ENCODE results near the gene MMS19.
A peak's percentile ranks its signal among the peaks of the same experiment; 100 is the strongest.
"Not testable (repeated sequence)": the region's sequence is repeated elsewhere in the genome, so short reads cannot be mapped to it uniquely, and the experiment has no call there.

The MMS19 gene

DNA sequence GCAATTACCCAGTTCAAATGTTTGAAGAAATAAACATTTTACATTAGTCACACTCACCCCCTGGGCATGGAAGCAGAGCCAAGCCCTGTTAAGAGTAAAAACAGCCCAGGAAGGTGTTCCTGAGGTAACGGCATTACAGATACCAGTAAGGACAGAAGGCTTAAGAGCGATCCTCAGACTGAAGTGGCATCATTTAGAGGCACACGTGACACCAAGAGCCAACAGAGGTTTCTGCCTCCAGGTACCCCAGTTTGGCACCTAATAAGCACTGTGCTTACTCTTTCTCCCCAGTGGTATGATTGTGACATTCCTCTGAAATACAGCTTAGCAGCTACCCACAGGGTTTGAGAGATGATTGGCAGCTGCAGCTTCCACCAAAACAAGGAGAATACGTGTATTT is 17.2 kb downstream of the MMS19 start:
- H3K9me3 ChIP-seq (ENCODE audit: control insufficient read depth, low read length) = no peaks in the 10 kb centered on the region
- H3K4me1 ChIP-seq (ENCODE audit: control insufficient read depth, insufficient read depth, low read length, poor library complexity, severe bottlenecking) = peaks cover 3% of the 10 kb centered on the region
- H3K36me3 ChIP-seq (ENCODE audit: control insufficient read depth, insufficient read depth, low read length) = peaks cover 77% of the 10 kb centered on the region
- no peak overlapping the region for H3K27ac ChIP-seq (ENCODE audit: low read depth, low read length, severe bottlenecking)
- WGBS, 2 experiments (ENCODE audit: insufficient coverage in 2 of 2) = 94 to 96% methylated on average over 3 of the region's 4 CpGs
- H3K4me3 ChIP-seq (ENCODE audit: extremely low read depth, insufficient read depth, low read length, poor library complexity, severe bottlenecking) = no peak overlapping the region

DNA sequence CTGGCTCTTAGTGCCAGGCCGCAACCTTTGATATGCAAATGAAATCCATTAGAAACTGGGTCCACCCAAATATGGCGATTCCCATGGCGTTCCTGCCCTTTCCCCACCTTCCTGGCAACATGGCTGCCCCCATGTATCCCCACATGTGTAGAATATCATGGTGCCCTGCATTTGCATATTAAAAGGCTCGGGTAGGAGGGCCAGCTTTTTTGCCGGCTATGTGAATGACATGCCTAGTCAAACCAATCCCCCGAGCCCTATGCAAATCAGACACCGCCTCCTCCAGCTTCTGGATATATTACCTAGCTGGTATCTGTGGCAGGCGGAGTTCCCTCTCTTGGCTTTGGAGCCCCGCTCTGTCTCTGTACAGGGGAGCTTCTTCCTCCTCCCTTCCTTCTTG is 18.3 kb downstream of the MMS19 start:
- no peaks in the 10 kb centered on the region for H3K9me3 ChIP-seq (ENCODE audit: control insufficient read depth, low read length)
- H3K27ac ChIP-seq (ENCODE audit: low read depth, low read length, severe bottlenecking) = no peak overlapping the region
- peaks cover 85% of the 10 kb centered on the region for H3K36me3 ChIP-seq (ENCODE audit: control insufficient read depth, insufficient read depth, low read length)
- H3K4me3 ChIP-seq (ENCODE audit: extremely low read depth, insufficient read depth, low read length, poor library complexity, severe bottlenecking) = no peak overlapping the region
- WGBS, 2 experiments (ENCODE audit: insufficient coverage in 2 of 2) = 44 to 55% methylated on average over 6 of the region's 9 CpGs
- peaks cover 3% of the 10 kb centered on the region for H3K4me1 ChIP-seq (ENCODE audit: control insufficient read depth, insufficient read depth, low read length, poor library complexity, severe bottlenecking)

- not testable (repeated sequence) for H3K4me3 ChIP-seq (ENCODE audit: extremely low read depth, insufficient read depth, low read length, poor library complexity, severe bottlenecking); H3K27ac ChIP-seq (ENCODE audit: low read depth, low read length, severe bottlenecking); H3K4me1 ChIP-seq (ENCODE audit: control insufficient read depth, insufficient read depth, low read length, poor library complexity, severe bottlenecking); H3K9me3 ChIP-seq (ENCODE audit: control insufficient read depth, low read length)
- 92 to 100% methylated on average over 2 of the region's 4 CpGs for WGBS, 2 experiments (ENCODE audit: insufficient coverage in 2 of 2)
- peaks cover 90% of the 10 kb centered on the region for H3K36me3 ChIP-seq (ENCODE audit: control insufficient read depth, insufficient read depth, low read length)
Measured at GRCh38 chr10:97479410-97479809, 18.8 kb downstream of the MMS19 start.

DNA sequence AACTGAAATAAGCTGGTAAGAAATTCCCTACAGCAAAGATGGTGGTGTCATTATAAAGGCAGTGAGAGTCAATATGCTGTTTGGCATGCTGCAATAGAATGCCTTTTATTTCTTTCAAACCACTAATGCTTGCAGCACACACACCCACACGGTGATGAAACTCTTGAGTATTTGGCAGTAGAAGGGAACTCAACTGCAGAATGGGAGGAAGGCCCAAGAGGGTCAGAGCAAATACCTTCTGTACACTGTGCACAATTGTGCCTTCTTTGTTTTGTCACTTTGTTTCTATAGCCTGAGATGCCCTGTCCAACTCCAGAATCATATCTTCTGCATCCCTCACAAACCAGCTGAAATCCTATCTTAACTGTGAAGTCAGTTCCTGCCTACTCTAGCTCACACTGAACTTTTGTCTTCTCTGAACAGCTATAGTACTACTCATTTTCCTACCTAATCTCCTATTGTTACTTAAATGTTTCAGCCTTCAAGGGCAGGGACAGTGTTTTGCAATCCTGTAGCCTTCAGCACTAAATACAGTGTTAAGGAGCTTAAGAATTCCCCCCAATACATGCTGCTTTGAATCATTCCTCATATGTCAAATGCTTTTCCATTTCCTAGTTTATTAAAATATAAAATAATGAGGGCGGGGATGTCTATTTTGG is 22.2 kb downstream of the MMS19 start:
- 85 to 100% methylated on average over 1 of the region's 2 CpGs for whole genome bisulfite sequencing, 2 experiments (ENCODE audit: insufficient coverage in 2 of 2)
- H3K36me3 ChIP-seq (ENCODE audit: control insufficient read depth, insufficient read depth, low read length) = peaks cover 94% of the 10 kb centered on the region
- peaks cover 3% of the 10 kb centered on the region for H3K4me1 ChIP-seq (ENCODE audit: control insufficient read depth, insufficient read depth, low read length, poor library complexity, severe bottlenecking)
- no peak overlapping the region for H3K4me3 ChIP-seq (ENCODE audit: extremely low read depth, insufficient read depth, low read length, poor library complexity, severe bottlenecking)
- no peaks in the 10 kb centered on the region for H3K9me3 ChIP-seq (ENCODE audit: control insufficient read depth, low read length)
- H3K27ac ChIP-seq (ENCODE audit: low read depth, low read length, severe bottlenecking) = no peak overlapping the region

DNA sequence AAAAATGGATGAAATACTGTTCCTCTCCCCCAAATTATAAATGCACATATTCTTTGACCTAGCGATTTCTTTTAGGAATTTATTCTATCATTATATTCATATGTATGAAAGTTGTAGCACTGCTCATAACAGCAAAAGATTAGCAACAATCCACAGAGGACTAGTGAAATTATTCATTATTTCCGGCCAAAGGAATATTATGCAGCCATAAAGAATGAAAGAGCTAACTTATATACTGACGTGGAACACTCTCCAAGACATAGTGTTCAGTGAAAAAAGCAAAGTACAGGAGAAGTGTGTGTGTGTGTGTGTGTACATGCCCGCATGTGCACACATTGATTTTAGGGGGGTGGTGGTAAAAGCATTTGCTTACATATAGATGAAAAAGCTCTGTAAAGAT is 23.3 kb downstream of the MMS19 start:
- H3K27ac ChIP-seq (ENCODE audit: low read depth, low read length, severe bottlenecking) = no peak overlapping the region
- no peaks in the 10 kb centered on the region for H3K9me3 ChIP-seq (ENCODE audit: control insufficient read depth, low read length)
- WGBS, 2 experiments (ENCODE audit: insufficient coverage in 2 of 2) = 100% methylated on average over 1 of the region's 4 CpGs; no CpG with 5 or more reads in 1 of the 2 experiments
- peaks cover 93% of the 10 kb centered on the region for H3K36me3 ChIP-seq (ENCODE audit: control insufficient read depth, insufficient read depth, low read length)
- no peak overlapping the region for H3K4me3 ChIP-seq (ENCODE audit: extremely low read depth, insufficient read depth, low read length, poor library complexity, severe bottlenecking)
- H3K4me1 ChIP-seq (ENCODE audit: control insufficient read depth, insufficient read depth, low read length, poor library complexity, severe bottlenecking) = no peaks in the 10 kb centered on the region

DNA sequence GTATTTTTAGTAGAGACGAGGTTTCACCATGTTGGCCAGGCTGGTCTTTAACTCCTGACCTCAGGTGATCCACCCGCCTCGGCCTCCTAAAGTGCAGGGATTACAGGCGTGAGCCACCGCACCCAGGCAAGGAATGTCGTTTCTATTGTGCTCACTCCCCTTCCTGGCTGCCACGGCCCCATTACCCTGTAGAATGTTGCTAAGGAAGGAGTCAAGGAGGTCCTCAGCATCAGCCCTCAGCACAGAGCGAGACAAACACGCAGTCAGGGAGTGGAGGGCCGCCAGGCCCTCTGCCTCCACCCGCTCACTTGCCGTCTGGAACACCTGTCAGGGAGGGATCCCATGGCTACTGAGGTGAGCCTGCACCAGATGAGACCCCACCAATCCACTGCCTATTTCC is 29.4 kb downstream of the MMS19 start:
- peaks cover 94% of the 10 kb centered on the region for H3K36me3 ChIP-seq (ENCODE audit: control insufficient read depth, insufficient read depth, low read length)
- H3K27ac ChIP-seq (ENCODE audit: low read depth, low read length, severe bottlenecking); H3K9me3 ChIP-seq (ENCODE audit: control insufficient read depth, low read length); H3K4me3 ChIP-seq (ENCODE audit: extremely low read depth, insufficient read depth, low read length, poor library complexity, severe bottlenecking); H3K4me1 ChIP-seq (ENCODE audit: control insufficient read depth, insufficient read depth, low read length, poor library complexity, severe bottlenecking): not testable (repeated sequence)
- 96 to 97% methylated on average over 12 of the region's 12 CpGs for WGBS, 2 experiments (ENCODE audit: insufficient coverage in 2 of 2)

DNA sequence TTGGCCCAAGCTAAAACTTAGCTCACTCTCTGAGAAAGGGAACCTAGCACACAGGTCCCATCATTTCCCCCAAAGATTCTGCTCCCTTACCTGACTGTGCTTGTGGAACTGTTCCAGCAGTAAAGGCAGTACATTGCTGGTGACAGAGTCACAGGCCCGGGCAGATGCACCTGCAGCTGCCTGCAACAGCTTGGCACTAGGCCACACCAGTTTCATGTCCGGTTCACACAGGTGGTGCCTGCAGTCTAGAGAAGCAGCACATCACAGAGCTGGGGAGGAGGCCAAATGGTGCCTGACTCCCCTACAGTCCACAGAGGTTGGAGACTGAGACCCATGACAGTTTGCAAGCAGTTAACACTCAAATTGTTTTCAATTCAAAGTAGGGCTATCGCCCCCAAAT is 30.1 kb downstream of the MMS19 start:
- Histone ChIP-seq H3K4me3 (ENCODE audit: extremely low read depth, insufficient read depth, low read length, poor library complexity, severe bottlenecking) (no peak overlapping the region), H3K4me1 (ENCODE audit: control insufficient read depth, insufficient read depth, low read length, poor library complexity, severe bottlenecking) (no peaks in the 10 kb centered on the region), H3K9me3 (ENCODE audit: control insufficient read depth, low read length) (no peaks in the 10 kb centered on the region), H3K36me3 (ENCODE audit: control insufficient read depth, insufficient read depth, low read length) (peaks cover 94% of the 10 kb centered on the region), H3K27ac (ENCODE audit: low read depth, low read length, severe bottlenecking) (no peak overlapping the region)
- WGBS, 2 experiments (ENCODE audit: insufficient coverage in 2 of 2) = 95 to 100% methylated on average over 2 to 3 of the region's 3 CpGs

DNA sequence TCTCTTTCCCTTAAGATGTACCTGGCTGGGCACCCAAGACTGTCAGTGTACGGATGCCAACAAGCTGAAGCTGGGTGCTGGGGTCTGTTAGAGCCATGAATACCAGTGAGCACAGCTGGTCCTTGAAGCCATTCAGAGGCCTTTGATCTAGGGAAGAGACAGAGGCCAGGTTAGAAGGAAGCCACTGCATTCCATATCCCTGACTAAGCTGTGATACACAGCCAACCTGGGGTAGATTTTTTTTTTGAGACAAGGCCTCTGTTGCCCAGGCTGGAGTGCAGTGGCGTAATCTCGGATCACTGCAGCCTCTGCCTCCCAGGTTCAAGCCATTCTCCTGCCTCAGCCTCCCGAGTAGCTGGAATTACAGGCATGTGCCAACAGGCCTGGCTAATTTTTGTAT is 31.5 kb downstream of the MMS19 start:
- H3K36me3 ChIP-seq (ENCODE audit: control insufficient read depth, insufficient read depth, low read length) = peaks cover 94% of the 10 kb centered on the region
- no peaks in the 10 kb centered on the region for H3K4me1 ChIP-seq (ENCODE audit: control insufficient read depth, insufficient read depth, low read length, poor library complexity, severe bottlenecking)
- no peak overlapping the region for H3K27ac ChIP-seq (ENCODE audit: low read depth, low read length, severe bottlenecking)
- no peak overlapping the region for H3K4me3 ChIP-seq (ENCODE audit: extremely low read depth, insufficient read depth, low read length, poor library complexity, severe bottlenecking)
- WGBS, 2 experiments (ENCODE audit: insufficient coverage in 2 of 2) = 89 to 100% methylated on average over 3 to 4 of the region's 4 CpGs
- H3K9me3 ChIP-seq (ENCODE audit: control insufficient read depth, low read length) = no peaks in the 10 kb centered on the region

DNA sequence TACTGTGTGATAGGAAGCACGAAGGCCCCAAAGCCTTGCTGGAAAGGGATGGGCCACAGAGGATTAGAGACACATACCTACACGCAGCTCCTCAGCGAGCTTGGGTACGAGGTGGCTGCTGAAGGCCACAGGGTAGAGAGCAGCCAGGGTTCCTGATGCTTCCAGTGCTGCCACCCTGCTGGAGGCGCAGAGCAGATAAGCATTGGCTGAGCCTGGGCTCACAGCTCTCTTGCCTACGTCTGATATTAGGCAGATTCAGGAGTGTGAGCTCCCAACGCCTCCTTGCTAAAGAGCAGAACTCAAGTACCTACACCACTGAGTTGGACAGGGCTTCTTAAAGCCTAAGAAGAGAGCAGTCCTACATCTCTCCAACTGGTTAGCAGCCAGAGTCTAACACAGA is 32.2 kb downstream of the MMS19 start:
- peaks cover 96% of the 10 kb centered on the region for H3K36me3 ChIP-seq (ENCODE audit: control insufficient read depth, insufficient read depth, low read length)
- H3K27ac ChIP-seq (ENCODE audit: low read depth, low read length, severe bottlenecking) = no peak overlapping the region
- no peaks in the 10 kb centered on the region for H3K9me3 ChIP-seq (ENCODE audit: control insufficient read depth, low read length)
- no peaks in the 10 kb centered on the region for H3K4me1 ChIP-seq (ENCODE audit: control insufficient read depth, insufficient read depth, low read length, poor library complexity, severe bottlenecking)
- no peak overlapping the region for H3K4me3 ChIP-seq (ENCODE audit: extremely low read depth, insufficient read depth, low read length, poor library complexity, severe bottlenecking)
- WGBS, 2 experiments (ENCODE audit: insufficient coverage in 2 of 2) = 98% methylated on average over 6 to 7 of the region's 7 CpGs

- Histone ChIP-seq H3K27ac (ENCODE audit: low read depth, low read length, severe bottlenecking) (peak overlapping the region; percentile 13), H3K36me3 (ENCODE audit: control insufficient read depth, insufficient read depth, low read length) (peaks cover 96% of the 10 kb centered on the region), H3K4me3 (ENCODE audit: extremely low read depth, insufficient read depth, low read length, poor library complexity, severe bottlenecking) (no peak overlapping the region), H3K9me3 (ENCODE audit: control insufficient read depth, low read length) (no peaks in the 10 kb centered on the region), H3K4me1 (ENCODE audit: control insufficient read depth, insufficient read depth, low read length, poor library complexity, severe bottlenecking) (no peaks in the 10 kb centered on the region)
- 93% methylated on average over 1 of the region's 1 CpG for WGBS, 2 experiments (ENCODE audit: insufficient coverage in 2 of 2)
Measured at GRCh38 chr10:97464226-97464625, 34.0 kb downstream of the MMS19 start.

GRCh38 chr10:97463363-97464132 is 34.7 kb downstream of the MMS19 start:
- 79 to 82% methylated on average over 1 of the region's 4 CpGs for WGBS, 2 experiments (ENCODE audit: insufficient coverage in 2 of 2)
- H3K4me1 ChIP-seq (ENCODE audit: control insufficient read depth, insufficient read depth, low read length, poor library complexity, severe bottlenecking) = no peaks in the 10 kb centered on the region
- H3K27ac ChIP-seq (ENCODE audit: low read depth, low read length, severe bottlenecking) = no peak overlapping the region
- peaks cover 96% of the 10 kb centered on the region for H3K36me3 ChIP-seq (ENCODE audit: control insufficient read depth, insufficient read depth, low read length)
- H3K4me3 ChIP-seq (ENCODE audit: extremely low read depth, insufficient read depth, low read length, poor library complexity, severe bottlenecking) = no peak overlapping the region
- H3K9me3 ChIP-seq (ENCODE audit: control insufficient read depth, low read length) = no peaks in the 10 kb centered on the region
